ENCODE results near the gene SCARF1.
A peak's percentile ranks its signal among the peaks of the same experiment; 100 is the strongest.
"Not testable (repeated sequence)": the region's sequence is repeated elsewhere in the genome, so short reads cannot be mapped to it uniquely, and the experiment has no call there.

The SCARF1 gene, protein sequence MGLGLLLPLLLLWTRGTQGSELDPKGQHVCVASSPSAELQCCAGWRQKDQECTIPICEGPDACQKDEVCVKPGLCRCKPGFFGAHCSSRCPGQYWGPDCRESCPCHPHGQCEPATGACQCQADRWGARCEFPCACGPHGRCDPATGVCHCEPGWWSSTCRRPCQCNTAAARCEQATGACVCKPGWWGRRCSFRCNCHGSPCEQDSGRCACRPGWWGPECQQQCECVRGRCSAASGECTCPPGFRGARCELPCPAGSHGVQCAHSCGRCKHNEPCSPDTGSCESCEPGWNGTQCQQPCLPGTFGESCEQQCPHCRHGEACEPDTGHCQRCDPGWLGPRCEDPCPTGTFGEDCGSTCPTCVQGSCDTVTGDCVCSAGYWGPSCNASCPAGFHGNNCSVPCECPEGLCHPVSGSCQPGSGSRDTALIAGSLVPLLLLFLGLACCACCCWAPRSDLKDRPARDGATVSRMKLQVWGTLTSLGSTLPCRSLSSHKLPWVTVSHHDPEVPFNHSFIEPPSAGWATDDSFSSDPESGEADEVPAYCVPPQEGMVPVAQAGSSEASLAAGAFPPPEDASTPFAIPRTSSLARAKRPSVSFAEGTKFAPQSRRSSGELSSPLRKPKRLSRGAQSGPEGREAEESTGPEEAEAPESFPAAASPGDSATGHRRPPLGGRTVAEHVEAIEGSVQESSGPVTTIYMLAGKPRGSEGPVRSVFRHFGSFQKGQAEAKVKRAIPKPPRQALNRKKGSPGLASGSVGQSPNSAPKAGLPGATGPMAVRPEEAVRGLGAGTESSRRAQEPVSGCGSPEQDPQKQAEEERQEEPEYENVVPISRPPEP

DNA sequence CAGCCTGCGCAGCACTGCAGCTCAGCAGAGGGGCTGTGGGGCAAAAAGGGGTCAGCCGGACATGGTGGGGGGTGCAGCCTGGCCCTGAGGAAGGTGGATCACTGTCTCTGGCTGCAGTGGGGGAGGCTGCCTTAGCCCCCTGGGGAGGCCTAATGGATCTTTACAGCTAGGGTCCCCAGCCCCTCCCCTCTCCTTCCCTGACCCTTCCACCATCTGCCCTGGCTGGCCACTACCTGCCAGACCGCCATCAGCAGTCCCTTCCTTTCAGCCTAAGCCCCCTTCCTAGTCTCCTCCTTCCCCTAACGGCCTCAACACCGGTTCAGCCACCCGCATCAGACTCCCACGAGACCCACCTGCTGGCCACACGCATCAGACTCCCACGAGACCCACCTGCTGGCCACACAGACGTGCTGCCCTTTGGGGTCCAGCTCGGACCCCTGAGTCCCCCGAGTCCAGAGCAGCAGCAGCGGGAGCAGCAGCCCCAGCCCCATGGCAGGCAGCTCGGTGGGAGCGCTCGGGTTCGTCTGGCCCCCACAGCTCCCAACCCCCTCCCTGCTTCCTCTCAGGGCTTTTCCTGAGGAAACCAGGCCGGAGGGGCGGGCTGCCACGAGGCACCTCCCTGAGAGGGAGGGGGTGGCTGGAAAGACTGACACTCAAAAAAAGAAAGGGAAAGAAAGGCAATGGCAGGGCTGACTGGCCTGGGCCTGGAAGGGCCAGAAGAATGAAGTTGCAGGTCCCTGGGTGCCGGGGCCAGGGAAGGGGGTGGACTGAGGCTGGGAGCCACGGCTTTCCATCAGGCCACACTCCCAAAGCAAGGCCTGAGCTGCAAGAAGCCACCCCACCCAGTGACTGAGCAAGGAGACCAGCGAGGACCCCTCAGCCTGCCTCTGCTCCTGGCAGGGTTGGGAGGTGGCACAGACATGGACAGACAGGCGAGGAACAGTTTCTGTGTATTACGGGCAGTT is at the start of gene SCARF1:
Gene SCARF1, minus strand, starts transcription at position 526 of the 965 bp plus-strand sequence. Its CDS starts 35 bp downstream, at position 491.
- DNase-seq = no peak

GRCh38 chr17:1693339-1693738 is 47.8 kb upstream of the SCARF1 start:
- no peak for DNase-seq

DNA sequence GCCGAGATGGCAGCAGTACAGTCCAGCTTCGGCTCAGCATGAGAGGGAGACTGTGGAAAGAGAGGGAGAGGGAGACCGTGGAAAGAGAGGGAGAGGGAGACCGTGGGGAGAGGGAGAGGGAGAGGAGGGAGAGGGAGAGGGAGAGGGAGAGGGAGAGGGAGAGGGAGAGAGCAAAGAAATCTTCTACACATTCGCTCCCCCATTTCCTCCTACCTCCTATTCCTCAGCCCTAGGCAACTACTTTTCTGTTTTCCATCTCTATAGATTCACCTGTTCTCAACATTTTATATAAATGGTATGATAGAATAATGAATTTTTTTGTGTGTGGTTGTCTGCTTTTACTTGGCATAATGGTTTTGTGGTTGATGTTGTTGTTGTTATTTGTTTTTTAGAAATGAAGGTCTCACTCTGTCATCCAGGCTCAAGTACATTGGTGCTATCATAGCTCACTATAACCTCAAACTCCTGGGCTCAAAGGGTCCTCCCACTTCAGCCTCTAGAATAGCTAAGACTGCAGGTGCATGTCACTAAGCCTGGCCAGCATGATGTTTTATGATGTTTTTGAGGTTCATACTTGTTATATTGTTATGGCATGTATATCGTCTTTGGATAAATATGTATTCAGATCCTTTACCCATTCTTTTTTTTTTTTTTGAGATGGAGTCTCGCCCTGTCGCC is 45.2 kb upstream of the SCARF1 start:
- no peak for DNase-seq

GRCh38 chr17:1688405-1688804 is 42.9 kb upstream of the SCARF1 start:
- not testable (repeated sequence) for DNase-seq

- DNase-seq = no peak
Measured at GRCh38 chr17:1686086-1686485, 40.6 kb upstream of the SCARF1 start.

DNA sequence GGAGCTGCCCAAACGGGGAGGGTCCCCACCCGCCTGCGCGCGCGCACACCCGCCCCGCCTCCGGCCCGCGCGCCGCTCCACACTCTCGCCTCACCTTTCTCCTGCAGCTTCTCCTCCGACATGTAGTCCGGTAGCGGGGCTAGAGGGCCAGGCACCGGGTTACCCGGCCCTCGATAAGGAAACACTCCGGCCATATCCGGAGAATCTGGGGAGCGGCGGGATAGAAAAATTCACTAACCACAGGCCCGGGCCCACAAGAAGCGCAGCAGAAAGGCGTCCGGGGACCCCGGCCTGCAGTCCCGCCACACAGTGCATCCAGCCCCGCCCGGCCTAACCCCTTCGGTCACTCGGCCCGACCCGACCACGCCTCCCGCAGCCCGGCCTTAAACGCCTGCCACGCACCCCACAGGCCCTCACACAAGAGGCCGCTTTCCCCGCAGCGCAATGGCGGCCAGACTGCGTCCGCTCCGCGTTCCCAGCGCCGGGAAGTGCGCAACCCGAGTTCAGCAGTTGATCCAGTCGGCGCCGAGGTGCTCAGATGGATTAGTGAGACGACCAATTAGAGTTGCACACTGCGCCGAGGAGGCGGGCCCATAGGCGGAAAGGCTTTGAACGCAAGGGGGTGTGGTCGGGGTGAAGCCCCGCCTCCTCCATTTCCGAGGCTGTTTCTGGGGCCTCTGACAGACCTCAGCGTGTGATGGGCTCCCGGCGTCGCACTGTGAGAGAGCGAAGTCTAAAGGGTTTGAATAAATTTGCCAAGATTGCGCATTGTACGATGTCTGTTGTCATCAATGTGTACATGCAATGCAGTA is 39.1 kb upstream of the SCARF1 start, which contains the start of gene PRPF8:
Gene PRPF8, minus strand, starts transcription at position 490 of the 812 bp plus-strand sequence. Its CDS starts 296 bp downstream, at position 194.
- DNase-seq = peak; percentile 97

DNA sequence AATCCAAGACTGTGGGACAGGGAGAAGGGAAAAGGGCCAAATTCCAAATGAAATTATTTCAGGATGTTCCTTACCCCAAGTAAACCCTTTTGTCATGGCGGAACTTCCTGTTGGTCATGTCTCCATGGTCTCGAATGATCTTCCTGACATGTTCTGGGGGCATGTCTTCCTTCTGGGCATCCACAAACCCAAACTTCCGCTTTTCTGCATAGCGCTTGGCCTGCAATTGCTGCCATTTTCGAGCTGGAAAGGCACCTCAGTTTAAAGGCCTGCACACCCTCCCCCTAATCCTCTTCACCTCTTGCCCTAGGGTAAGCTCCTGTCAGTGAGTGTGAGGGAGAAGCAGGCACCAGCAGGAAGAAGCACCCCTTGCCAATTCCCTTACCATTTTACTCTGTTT is 37.9 kb upstream of the SCARF1 start:
- no peak for DNase-seq

DNA sequence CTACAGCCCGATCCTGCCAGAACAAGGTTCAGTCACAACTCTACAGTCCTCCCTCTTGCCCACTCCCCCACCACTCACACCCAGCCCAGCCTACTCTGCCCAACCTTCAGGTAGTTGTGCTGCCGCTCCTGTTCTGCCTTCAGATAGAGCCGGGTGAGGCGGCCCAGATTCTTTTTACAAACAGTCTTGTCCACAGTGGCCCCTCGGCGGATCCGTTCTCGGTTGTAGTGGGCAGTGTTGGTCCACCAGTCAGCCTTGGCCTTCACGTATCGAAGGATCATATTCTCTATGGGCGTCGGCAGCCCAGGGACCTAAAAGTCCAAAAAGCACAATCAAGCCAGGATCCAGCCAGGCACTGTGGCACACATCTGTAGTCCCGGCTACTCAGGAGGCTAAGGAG is 30.9 kb upstream of the SCARF1 start:
- no peak for DNase-seq

GRCh38 chr17:1673041-1673785 is 27.7 kb upstream of the SCARF1 start:
- peak; percentile 28 for DNase-seq

- DNase-seq = not testable (repeated sequence)
Measured at GRCh38 chr17:1663934-1664333, 18.4 kb upstream of the SCARF1 start.

- DNase-seq = no peak
Measured at GRCh38 chr17:1661045-1661444, 15.5 kb upstream of the SCARF1 start.

- DNase-seq = no peak
Measured at GRCh38 chr17:1658100-1658499, 12.6 kb upstream of the SCARF1 start.

- DNase-seq = no peak
Measured at GRCh38 chr17:1653735-1654134, 8.2 kb upstream of the SCARF1 start.

DNA sequence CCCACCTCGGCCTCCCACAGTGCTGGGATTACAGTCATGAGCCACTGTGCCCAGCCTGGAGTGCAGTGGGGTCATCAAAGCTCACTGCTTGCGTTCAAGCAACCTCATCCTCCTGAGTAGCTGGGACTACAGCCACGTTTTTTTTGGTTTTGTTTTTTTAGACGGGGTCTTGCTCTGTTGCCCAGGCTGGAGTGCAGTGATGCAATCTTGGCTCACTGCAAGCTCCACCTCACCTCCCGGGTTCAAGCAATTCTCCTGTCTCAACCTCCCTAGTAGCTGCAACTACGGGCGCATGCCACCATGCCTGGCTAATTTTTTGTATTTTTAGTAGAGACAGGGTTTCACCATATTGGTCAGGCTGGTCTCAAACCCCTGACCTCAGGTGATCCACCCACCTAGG is 7.3 kb upstream of the SCARF1 start:
- not testable (repeated sequence) for DNase-seq

- DNase-seq = no peak
Measured at GRCh38 chr17:1651559-1651844, 6.0 kb upstream of the SCARF1 start.

GRCh38 chr17:1650731-1651558 is 5.4 kb upstream of the SCARF1 start:
- DNase-seq = no peak

DNA sequence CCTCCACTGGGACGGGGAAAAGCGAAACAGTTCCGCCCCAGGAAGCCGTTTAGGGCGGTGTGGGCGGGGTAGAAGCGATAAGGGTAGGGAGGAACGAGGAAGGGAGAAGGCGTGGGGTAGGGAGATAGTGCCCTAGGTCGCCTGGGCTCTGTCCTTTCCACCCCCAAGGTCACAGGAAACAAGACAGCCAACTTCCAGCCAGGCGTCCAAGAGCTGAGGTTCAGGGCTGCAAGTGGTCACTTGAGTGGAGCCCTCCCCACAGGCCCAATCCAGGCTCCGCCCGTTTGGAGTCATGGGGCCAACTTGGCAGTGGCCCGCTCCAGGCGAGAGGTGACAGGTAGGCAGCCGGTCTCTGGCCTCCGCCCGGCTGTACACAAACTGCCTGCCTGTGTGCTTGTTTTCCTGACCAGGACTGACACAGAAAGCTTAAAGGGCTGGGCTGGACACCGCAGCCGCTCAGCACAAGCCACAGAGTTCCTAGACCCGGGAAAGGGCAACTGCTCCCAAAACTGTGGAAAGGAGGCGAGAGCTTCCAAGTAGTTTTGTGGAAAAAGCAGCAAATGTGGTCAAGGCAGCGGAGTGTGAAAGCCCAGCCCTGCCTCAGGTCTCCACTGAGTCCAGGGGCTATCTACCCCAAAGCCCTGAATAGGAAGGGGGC is 4.4 kb upstream of the SCARF1 start, which contains the start of gene RILP:
Gene RILP, minus strand, starts transcription at position 23 of the 658 bp plus-strand sequence. CDS start 62 bp downstream, outside the sequence.
- no peak for DNase-seq

- peak; percentile 96 for DNase-seq
Measured at GRCh38 chr17:1648963-1649843, 3.7 kb upstream of the SCARF1 start.

All from activated T-cell treated with anti-CD3 and anti-CD28 coated beads, Interleukin-2, amount 50 U/mL, for 1 hour (primary cell).